HG03025 (cell line): ENCODE results near the gene WDR6.
"Not testable (repeated sequence)": the region's sequence is repeated elsewhere in the genome, so short reads cannot be mapped to it uniquely, and the experiment has no call there.

Experiments used
- ATAC-seq: cut with Tn5 transposase; IDR thresholded peaks from one replicate; pipeline ENCODE4 v1.9.1; 2021; ENCODE audit warnings: mild to moderate bottlenecking, moderate library complexity; ENCODE audit not compliant: unreplicated experiment, low FRiP score

Gene WDR6

GRCh38 chr3:48991851-48992545 lies 15.2 kb upstream of the WDR6 start:
- ATAC-seq: no peak

GRCh38 chr3:48993834-48994233 lies 13.4 kb upstream of the WDR6 start:
- ATAC-seq: no peak

GRCh38 chr3:48996640-48997039 lies 10.6 kb upstream of the WDR6 start:
- ATAC-seq: no peak

- no peak for ATAC-seq
Observed at GRCh38 chr3:48997102-48997635, 10.0 kb upstream of the WDR6 start.

- ATAC-seq: no peak
Observed at GRCh38 chr3:48997714-48998637, 9.2 kb upstream of the WDR6 start.

GRCh38 chr3:48999085-48999858 lies 7.9 kb upstream of the WDR6 start:
- ATAC-seq: no peak

- ATAC-seq: no peak
Observed at GRCh38 chr3:49001155-49001554, 6.0 kb upstream of the WDR6 start.

GRCh38 chr3:49004352-49005302 lies 2.6 kb upstream of the WDR6 start:
- no peak for ATAC-seq

- ATAC-seq: no peak
Observed at GRCh38 chr3:49005303-49005680, 1.9 kb upstream of the WDR6 start.

GRCh38 chr3:49005998-49006397 lies 1.2 kb upstream of the WDR6 start:
- ATAC-seq: no peak

GRCh38 chr3:49006408-49007067 lies 653 bp upstream of the WDR6 start:
- ATAC-seq: no peak

- peak; percentile 43 for ATAC-seq
Observed at GRCh38 chr3:49007771-49008528, 759 bp downstream of the WDR6 start.

GRCh38 chr3:49008627-49009026 lies 1.4 kb downstream of the WDR6 start:
- not testable (repeated sequence) for ATAC-seq

- ATAC-seq: no peak
Observed at GRCh38 chr3:49009396-49009795, 2.2 kb downstream of the WDR6 start.

GRCh38 chr3:49012441-49013017 lies 5.3 kb downstream of the WDR6 start:
- ATAC-seq: no peak

GRCh38 chr3:49013113-49013737 lies 6.0 kb downstream of the WDR6 start:
- no peak for ATAC-seq

- ATAC-seq: no peak
Observed at GRCh38 chr3:49013738-49014660, 6.8 kb downstream of the WDR6 start.
